Fibroblast of skin of left quadriceps (primary cell): ENCODE results near the gene POPDC3.
"Not testable (repeated sequence)": the region's sequence is repeated elsewhere in the genome, so short reads cannot be mapped to it uniquely, and the experiment has no call there.

Experiments
- DNase-seq, 2 experiments: peaks; one replicate each; pipeline ENCODE4 v3.0.0-alpha.2; 2013; ENCODE audit warnings: low read depth in 2 of 2

POPDC3 gene

GRCh38 chr6:105194591-105194990 lies 14.8 kb upstream of the POPDC3 start:
- no peak for DNase-seq

- DNase-seq: no peak
Measured at GRCh38 chr6:105194106-105194505, 14.3 kb upstream of the POPDC3 start.

GRCh38 chr6:105193647-105194046 lies 13.8 kb upstream of the POPDC3 start:
- DNase-seq: peak; percentile 85

GRCh38 chr6:105192707-105193465 lies 13.1 kb upstream of the POPDC3 start:
- DNase-seq: peak; percentile 86

GRCh38 chr6:105191351-105191750 lies 11.5 kb upstream of the POPDC3 start:
- no peak for DNase-seq

- DNase-seq: no peak
Measured at GRCh38 chr6:105189026-105189820, 9.4 kb upstream of the POPDC3 start.

- DNase-seq: no peak
Measured at GRCh38 chr6:105188251-105188650, 8.4 kb upstream of the POPDC3 start.

- DNase-seq: no peak
Measured at GRCh38 chr6:105186576-105186975, 6.8 kb upstream of the POPDC3 start.

- DNase-seq: no peak
Measured at GRCh38 chr6:105184921-105185320, 5.1 kb upstream of the POPDC3 start.

GRCh38 chr6:105181981-105182515 lies 2.2 kb upstream of the POPDC3 start:
- no peak for DNase-seq

GRCh38 chr6:105178636-105179035 lies 1.2 kb downstream of the POPDC3 start:
- DNase-seq: no peak

GRCh38 chr6:105178110-105178509 lies 1.7 kb downstream of the POPDC3 start:
- peak; percentile 81 for DNase-seq

GRCh38 chr6:105177556-105177955 lies 2.3 kb downstream of the POPDC3 start:
- DNase-seq: no peak

- DNase-seq: no peak
Measured at GRCh38 chr6:105174512-105174911, 5.3 kb downstream of the POPDC3 start.

- not testable (repeated sequence) for DNase-seq
Measured at GRCh38 chr6:105172515-105172914, 7.3 kb downstream of the POPDC3 start.

GRCh38 chr6:105170059-105170458 lies 9.8 kb downstream of the POPDC3 start:
- no peak for DNase-seq

- no peak for DNase-seq
Measured at GRCh38 chr6:105167914-105168313, 11.9 kb downstream of the POPDC3 start.

- DNase-seq: no peak
Measured at GRCh38 chr6:105164418-105164817, 15.4 kb downstream of the POPDC3 start.

- DNase-seq: no peak
Measured at GRCh38 chr6:105163183-105163582, 16.6 kb downstream of the POPDC3 start.

- no peak for DNase-seq
Measured at GRCh38 chr6:105162377-105162776, 17.4 kb downstream of the POPDC3 start.

GRCh38 chr6:105161421-105161820 lies 18.4 kb downstream of the POPDC3 start:
- no peak for DNase-seq

GRCh38 chr6:105153676-105154075 lies 26.1 kb downstream of the POPDC3 start:
- DNase-seq: no peak

- DNase-seq: no peak
Measured at GRCh38 chr6:105152880-105153279, 26.9 kb downstream of the POPDC3 start.
